22Rv1 (cell line): ENCODE measurements around the gene PER1.

Source experiments
- H3K27ac ChIP-seq: fragments of 450-650 bp; 2 replicates; pipeline ENCODE4 v1.5.1; 2017
- CTCF ChIP-seq: fragments of 450-650 bp; IDR thresholded peaks from 2 replicates; pipeline ENCODE4 v1.5.1; 2017; ENCODE audit warnings: mild to moderate bottlenecking
- ZFX ChIP-seq: fragments of 450-650 bp; IDR thresholded peaks from 2 replicates; pipeline ENCODE4 v1.6.1; 2017; ENCODE audit warnings: antibody characterized with exemption, borderline replicate concordance

The PER1 gene

GRCh38 chr17:8118769-8119580, 33.2 kb downstream of the PER1 start:
- peak; percentile 97 for TF ChIP-seq CTCF
- no peak for TF ChIP-seq ZFX
- H3K27ac ChIP-seq: peak overlapping the region; percentile 91

GRCh38 chr17:8117980-8118768, 34.0 kb downstream of the PER1 start, which contains the start of gene ALOXE3:
TSS of gene ALOXE3 (minus strand) at chr17:8118514. CDS start at chr17:8117990, 524 bp downstream.
- peak within 1 kb of the TSS; percentile 91 for H3K27ac ChIP-seq
- TF ChIP-seq CTCF (no peak), ZFX (no peak)

- H3K27ac ChIP-seq: peak overlapping the region; percentile 91
- TF ChIP-seq ZFX (no peak), CTCF (no peak)
These were observed 34.7 kb downstream of the PER1 start for GRCh38 chr17:8117367-8117979.

GRCh38 chr17:8116776-8117175, 35.4 kb downstream of the PER1 start:
- TF ChIP-seq CTCF (no peak), ZFX (no peak)
- no peak overlapping the region for H3K27ac ChIP-seq

GRCh38 chr17:8110907-8111306, 41.3 kb downstream of the PER1 start:
- TF ChIP-seq ZFX: no peak
- TF ChIP-seq CTCF: no peak
- no peak overlapping the region for H3K27ac ChIP-seq

- no peak overlapping the region for H3K27ac ChIP-seq
- TF ChIP-seq CTCF: peak; percentile 64
- no peak for TF ChIP-seq ZFX
These were observed 41.8 kb downstream of the PER1 start for GRCh38 chr17:8110456-8110804.
